WTC11 (cell line): Measurements from ENCODE around the gene NOS3. TPM values are rescaled to one million over a fixed set of nuclear protein-coding genes. Genes with fewer than 3 reads are reported as not detected.
A peak's percentile ranks its signal among the peaks of the same experiment; 100 is the strongest.

ENCODE experiments used
- ATF1 ChIP-seq: sonication (generic); formaldehyde crosslinking; IDR thresholded peaks from 2 replicates; pipeline ENCODE4 v1.8.1; 2023; ENCODE audit warnings: mild to moderate bottlenecking, moderate library complexity, missing genetic modification reagents
- ETV6 ChIP-seq: sonication (generic); formaldehyde crosslinking; IDR thresholded peaks from 2 replicates; pipeline ENCODE4 v1.8.1; 2022; ENCODE audit warnings: mild to moderate bottlenecking, missing genetic modification reagents
- GRHL2 ChIP-seq: fragments of 250-450 bp; sonication (Bioruptor Pico); IDR thresholded peaks from 2 replicates; pipeline ENCODE4 v1.8.0; 2022; ENCODE audit warnings: mild to moderate bottlenecking, moderate library complexity; ENCODE audit not compliant: insufficient replicate concordance, severe bottlenecking
- HMGA2 ChIP-seq: fragments of 250-450 bp; sonication (Bioruptor Pico); IDR thresholded peaks from 2 replicates; pipeline ENCODE4 v1.4.0; 2021; ENCODE audit warnings: mild to moderate bottlenecking, moderate library complexity
- JUN ChIP-seq: sonication (generic); formaldehyde crosslinking; IDR thresholded peaks from 2 replicates; pipeline ENCODE4 v1.8.0; 2023; ENCODE audit warnings: mild to moderate bottlenecking, missing genetic modification reagents
- MYBL2 ChIP-seq: sonication (generic); formaldehyde crosslinking; IDR thresholded peaks from 2 replicates; pipeline ENCODE4 v1.8.1; 2023; ENCODE audit warnings: mild to moderate bottlenecking, moderate library complexity, missing genetic modification reagents
- NR2C2 ChIP-seq: sonication (generic); formaldehyde crosslinking; IDR thresholded peaks from 2 replicates; pipeline ENCODE4 v1.8.0; 2022; ENCODE audit warnings: mild to moderate bottlenecking, missing genetic modification reagents
- SP1 ChIP-seq: sonication (generic); formaldehyde crosslinking; conservative IDR thresholded peaks from 2 replicates; pipeline ENCODE4 v1.8.1; 2022; ENCODE audit warnings: missing genetic modification reagents
- TCF7 ChIP-seq: sonication (generic); formaldehyde crosslinking; IDR thresholded peaks from 2 replicates; pipeline ENCODE4 v1.8.0; 2022; ENCODE audit warnings: mild to moderate bottlenecking, low read depth, missing genetic modification reagents, moderate library complexity
- ZNF219 ChIP-seq: sonication (generic); formaldehyde crosslinking; IDR thresholded peaks from 2 replicates; pipeline ENCODE4 v1.8.0; 2023; ENCODE audit warnings: missing genetic modification reagents, mild to moderate bottlenecking, borderline replicate concordance
- ZNF232 ChIP-seq: sonication (generic); formaldehyde crosslinking; IDR thresholded peaks from 2 replicates; pipeline ENCODE4 v1.8.0; 2022; ENCODE audit warnings: mild to moderate bottlenecking, missing genetic modification reagents
- ZNF317 ChIP-seq: sonication (generic); formaldehyde crosslinking; IDR thresholded peaks from 2 replicates; pipeline ENCODE4 v1.8.1; 2023; ENCODE audit warnings: low read depth, mild to moderate bottlenecking, moderate library complexity, missing genetic modification reagents, borderline replicate concordance
- ZNF416 ChIP-seq: fragments of 250-450 bp; sonication (Bioruptor Pico); IDR thresholded peaks from 2 replicates; pipeline ENCODE4 v1.9.0; 2021; ENCODE audit warnings: mild to moderate bottlenecking, inconsistent platforms
- ZNF423 ChIP-seq: fragments of 250-450 bp; sonication (Bioruptor Pico); IDR thresholded peaks from 2 replicates; pipeline ENCODE4 v2.1.2; 2022; ENCODE audit warnings: mild to moderate bottlenecking, moderate library complexity
- total RNA-seq: library from RNA; stranded (reverse); gene quantifications from 3 replicates; pipeline ENCODE4 v1.2.3, GENCODE V29; 2021
- TF ChIP-seq, protein P1 (sequence below): sonication (generic); formaldehyde crosslinking; IDR thresholded peaks from 2 replicates; pipeline ENCODE4 v1.8.1; 2022; ENCODE audit warnings: low read depth, missing genetic modification reagents, borderline replicate concordance
- TF ChIP-seq, protein P2 (sequence below): sonication (generic); formaldehyde crosslinking; conservative IDR thresholded peaks from 2 replicates; pipeline ENCODE4 v1.8.1; 2023; ENCODE audit warnings: mild to moderate bottlenecking, low read depth, missing genetic modification reagents, moderate library complexity
- TF ChIP-seq, protein P3 (sequence below): fragments of 250-450 bp; sonication (Bioruptor Pico); IDR thresholded peaks from 2 replicates; pipeline ENCODE4 v1.9.0; 2021; ENCODE audit warnings: mild to moderate bottlenecking
- TF ChIP-seq, protein P4 (sequence below): sonication (generic); formaldehyde crosslinking; IDR thresholded peaks from 2 replicates; pipeline ENCODE4 v1.8.1; 2023; ENCODE audit warnings: mild to moderate bottlenecking, missing genetic modification reagents, moderate library complexity
- TF ChIP-seq, protein P5 (sequence below): sonication (generic); formaldehyde crosslinking; IDR thresholded peaks from 2 replicates; pipeline ENCODE4 v1.8.1; 2023; ENCODE audit warnings: mild to moderate bottlenecking, missing genetic modification reagents
- TF ChIP-seq, protein P6 (sequence below): sonication (generic); formaldehyde crosslinking; IDR thresholded peaks from 2 replicates; pipeline ENCODE4 v1.8.0; 2023; ENCODE audit warnings: missing genetic modification reagents, mild to moderate bottlenecking, borderline replicate concordance
- TF ChIP-seq, protein P7 (sequence below): sonication (generic); formaldehyde crosslinking; IDR thresholded peaks from 2 replicates; pipeline ENCODE4 v1.8.0; 2022; ENCODE audit warnings: mild to moderate bottlenecking, missing genetic modification reagents
- TF ChIP-seq, protein P8 (sequence below): fragments of 250-450 bp; sonication (Bioruptor Pico); conservative IDR thresholded peaks from 2 replicates; pipeline ENCODE4 v1.9.0; 2021; ENCODE audit warnings: mild to moderate bottlenecking
- TF ChIP-seq, protein P9 (sequence below): sonication (generic); formaldehyde crosslinking; IDR thresholded peaks from 2 replicates; pipeline ENCODE4 v1.8.1; 2023; ENCODE audit warnings: mild to moderate bottlenecking, missing genetic modification reagents, moderate library complexity

Gene NOS3
- total RNA-seq, 1 experiment from 2014 or later: 6.6 TPM

DNA sequence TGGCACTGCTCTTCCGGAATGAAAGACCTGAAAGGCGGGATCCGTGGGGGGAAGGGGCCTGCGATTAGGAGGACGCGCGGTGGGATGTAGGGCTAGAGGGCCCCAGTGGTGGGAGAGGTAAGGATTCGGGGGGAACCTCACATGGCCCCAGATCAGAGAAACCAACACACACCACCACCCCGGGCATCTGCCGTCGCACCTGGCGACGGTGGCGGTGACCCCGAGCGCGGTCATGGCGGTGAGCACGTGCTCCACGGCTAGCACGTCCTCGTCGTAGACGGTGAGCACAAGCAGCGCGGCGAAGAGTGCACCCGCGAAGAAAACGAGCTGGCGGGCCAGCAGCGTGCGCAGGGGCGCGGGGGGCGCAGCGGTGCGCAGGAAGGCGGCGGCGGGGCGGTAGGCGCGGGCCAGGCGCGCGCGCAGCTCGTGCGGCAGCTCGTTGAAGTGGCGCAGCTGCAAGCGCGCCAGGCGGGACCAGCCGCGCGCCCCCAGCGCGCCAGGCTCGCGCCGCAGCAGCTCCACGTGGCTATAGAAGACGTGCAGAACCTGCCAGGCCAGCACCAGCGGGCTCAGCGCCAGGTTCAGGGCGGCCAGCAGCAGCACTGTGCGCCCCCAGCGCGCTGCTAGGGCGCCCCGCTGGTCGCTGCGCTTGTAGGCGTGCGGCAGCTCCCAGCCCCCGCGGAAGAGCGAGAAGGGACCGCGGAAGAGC, 27.8 kb downstream of the NOS3 start (continued):
- TF ChIP-seq, protein P1, sequence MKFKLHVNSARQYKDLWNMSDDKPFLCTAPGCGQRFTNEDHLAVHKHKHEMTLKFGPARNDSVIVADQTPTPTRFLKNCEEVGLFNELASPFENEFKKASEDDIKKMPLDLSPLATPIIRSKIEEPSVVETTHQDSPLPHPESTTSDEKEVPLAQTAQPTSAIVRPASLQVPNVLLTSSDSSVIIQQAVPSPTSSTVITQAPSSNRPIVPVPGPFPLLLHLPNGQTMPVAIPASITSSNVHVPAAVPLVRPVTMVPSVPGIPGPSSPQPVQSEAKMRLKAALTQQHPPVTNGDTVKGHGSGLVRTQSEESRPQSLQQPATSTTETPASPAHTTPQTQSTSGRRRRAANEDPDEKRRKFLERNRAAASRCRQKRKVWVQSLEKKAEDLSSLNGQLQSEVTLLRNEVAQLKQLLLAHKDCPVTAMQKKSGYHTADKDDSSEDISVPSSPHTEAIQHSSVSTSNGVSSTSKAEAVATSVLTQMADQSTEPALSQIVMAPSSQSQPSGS: peak; percentile 84; the same call in 1 of the 2 replicates
- TF ChIP-seq GRHL2 (no peak), ZNF232 (CRISPR knock-in tag) (peak; percentile 99), SP1 (CRISPR knock-in tag) (peak; percentile 92), TCF7 (CRISPR knock-in tag) (peak; percentile 99), ETV6 (peak; percentile 100), NR2C2 (CRISPR knock-in tag) (peak; percentile 88), ZNF219 (peak; percentile 97), ATF1 (peak; percentile 89; the same call in 1 of the 2 replicates), ZNF416 (CRISPR knock-in tag) (0 out of 2 replicates have a peak, but pooled peaks have one; percentile 41), ZNF423 (CRISPR knock-in tag) (no peak), ZNF317 (CRISPR knock-in tag) (peak; percentile 80), MYBL2 (CRISPR knock-in tag) (peak; percentile 98), JUN (CRISPR knock-in tag) (peak; percentile 98), HMGA2 (no peak)
- TF ChIP-seq, protein P2, sequence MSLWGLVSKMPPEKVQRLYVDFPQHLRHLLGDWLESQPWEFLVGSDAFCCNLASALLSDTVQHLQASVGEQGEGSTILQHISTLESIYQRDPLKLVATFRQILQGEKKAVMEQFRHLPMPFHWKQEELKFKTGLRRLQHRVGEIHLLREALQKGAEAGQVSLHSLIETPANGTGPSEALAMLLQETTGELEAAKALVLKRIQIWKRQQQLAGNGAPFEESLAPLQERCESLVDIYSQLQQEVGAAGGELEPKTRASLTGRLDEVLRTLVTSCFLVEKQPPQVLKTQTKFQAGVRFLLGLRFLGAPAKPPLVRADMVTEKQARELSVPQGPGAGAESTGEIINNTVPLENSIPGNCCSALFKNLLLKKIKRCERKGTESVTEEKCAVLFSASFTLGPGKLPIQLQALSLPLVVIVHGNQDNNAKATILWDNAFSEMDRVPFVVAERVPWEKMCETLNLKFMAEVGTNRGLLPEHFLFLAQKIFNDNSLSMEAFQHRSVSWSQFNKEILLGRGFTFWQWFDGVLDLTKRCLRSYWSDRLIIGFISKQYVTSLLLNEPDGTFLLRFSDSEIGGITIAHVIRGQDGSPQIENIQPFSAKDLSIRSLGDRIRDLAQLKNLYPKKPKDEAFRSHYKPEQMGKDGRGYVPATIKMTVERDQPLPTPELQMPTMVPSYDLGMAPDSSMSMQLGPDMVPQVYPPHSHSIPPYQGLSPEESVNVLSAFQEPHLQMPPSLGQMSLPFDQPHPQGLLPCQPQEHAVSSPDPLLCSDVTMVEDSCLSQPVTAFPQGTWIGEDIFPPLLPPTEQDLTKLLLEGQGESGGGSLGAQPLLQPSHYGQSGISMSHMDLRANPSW: no peak
- TF ChIP-seq, protein P3, sequence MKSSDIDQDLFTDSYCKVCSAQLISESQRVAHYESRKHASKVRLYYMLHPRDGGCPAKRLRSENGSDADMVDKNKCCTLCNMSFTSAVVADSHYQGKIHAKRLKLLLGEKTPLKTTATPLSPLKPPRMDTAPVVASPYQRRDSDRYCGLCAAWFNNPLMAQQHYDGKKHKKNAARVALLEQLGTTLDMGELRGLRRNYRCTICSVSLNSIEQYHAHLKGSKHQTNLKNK (CRISPR knock-in tag): no peak
- TF ChIP-seq, protein P4, sequence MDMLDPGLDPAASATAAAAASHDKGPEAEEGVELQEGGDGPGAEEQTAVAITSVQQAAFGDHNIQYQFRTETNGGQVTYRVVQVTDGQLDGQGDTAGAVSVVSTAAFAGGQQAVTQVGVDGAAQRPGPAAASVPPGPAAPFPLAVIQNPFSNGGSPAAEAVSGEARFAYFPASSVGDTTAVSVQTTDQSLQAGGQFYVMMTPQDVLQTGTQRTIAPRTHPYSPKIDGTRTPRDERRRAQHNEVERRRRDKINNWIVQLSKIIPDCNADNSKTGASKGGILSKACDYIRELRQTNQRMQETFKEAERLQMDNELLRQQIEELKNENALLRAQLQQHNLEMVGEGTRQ (CRISPR knock-in tag): peak; percentile 60
- TF ChIP-seq, protein P5, sequence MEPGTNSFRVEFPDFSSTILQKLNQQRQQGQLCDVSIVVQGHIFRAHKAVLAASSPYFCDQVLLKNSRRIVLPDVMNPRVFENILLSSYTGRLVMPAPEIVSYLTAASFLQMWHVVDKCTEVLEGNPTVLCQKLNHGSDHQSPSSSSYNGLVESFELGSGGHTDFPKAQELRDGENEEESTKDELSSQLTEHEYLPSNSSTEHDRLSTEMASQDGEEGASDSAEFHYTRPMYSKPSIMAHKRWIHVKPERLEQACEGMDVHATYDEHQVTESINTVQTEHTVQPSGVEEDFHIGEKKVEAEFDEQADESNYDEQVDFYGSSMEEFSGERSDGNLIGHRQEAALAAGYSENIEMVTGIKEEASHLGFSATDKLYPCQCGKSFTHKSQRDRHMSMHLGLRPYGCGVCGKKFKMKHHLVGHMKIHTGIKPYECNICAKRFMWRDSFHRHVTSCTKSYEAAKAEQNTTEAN (CRISPR knock-in tag): peak; percentile 99
- TF ChIP-seq, protein P6, sequence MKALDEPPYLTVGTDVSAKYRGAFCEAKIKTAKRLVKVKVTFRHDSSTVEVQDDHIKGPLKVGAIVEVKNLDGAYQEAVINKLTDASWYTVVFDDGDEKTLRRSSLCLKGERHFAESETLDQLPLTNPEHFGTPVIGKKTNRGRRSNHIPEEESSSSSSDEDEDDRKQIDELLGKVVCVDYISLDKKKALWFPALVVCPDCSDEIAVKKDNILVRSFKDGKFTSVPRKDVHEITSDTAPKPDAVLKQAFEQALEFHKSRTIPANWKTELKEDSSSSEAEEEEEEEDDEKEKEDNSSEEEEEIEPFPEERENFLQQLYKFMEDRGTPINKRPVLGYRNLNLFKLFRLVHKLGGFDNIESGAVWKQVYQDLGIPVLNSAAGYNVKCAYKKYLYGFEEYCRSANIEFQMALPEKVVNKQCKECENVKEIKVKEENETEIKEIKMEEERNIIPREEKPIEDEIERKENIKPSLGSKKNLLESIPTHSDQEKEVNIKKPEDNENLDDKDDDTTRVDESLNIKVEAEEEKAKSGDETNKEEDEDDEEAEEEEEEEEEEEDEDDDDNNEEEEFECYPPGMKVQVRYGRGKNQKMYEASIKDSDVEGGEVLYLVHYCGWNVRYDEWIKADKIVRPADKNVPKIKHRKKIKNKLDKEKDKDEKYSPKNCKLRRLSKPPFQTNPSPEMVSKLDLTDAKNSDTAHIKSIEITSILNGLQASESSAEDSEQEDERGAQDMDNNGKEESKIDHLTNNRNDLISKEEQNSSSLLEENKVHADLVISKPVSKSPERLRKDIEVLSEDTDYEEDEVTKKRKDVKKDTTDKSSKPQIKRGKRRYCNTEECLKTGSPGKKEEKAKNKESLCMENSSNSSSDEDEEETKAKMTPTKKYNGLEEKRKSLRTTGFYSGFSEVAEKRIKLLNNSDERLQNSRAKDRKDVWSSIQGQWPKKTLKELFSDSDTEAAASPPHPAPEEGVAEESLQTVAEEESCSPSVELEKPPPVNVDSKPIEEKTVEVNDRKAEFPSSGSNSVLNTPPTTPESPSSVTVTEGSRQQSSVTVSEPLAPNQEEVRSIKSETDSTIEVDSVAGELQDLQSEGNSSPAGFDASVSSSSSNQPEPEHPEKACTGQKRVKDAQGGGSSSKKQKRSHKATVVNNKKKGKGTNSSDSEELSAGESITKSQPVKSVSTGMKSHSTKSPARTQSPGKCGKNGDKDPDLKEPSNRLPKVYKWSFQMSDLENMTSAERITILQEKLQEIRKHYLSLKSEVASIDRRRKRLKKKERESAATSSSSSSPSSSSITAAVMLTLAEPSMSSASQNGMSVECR (CRISPR knock-in tag): peak; percentile 99
- TF ChIP-seq, protein P7, sequence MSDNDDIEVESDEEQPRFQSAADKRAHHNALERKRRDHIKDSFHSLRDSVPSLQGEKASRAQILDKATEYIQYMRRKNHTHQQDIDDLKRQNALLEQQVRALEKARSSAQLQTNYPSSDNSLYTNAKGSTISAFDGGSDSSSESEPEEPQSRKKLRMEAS: peak; percentile 100
- TF ChIP-seq, protein P8, sequence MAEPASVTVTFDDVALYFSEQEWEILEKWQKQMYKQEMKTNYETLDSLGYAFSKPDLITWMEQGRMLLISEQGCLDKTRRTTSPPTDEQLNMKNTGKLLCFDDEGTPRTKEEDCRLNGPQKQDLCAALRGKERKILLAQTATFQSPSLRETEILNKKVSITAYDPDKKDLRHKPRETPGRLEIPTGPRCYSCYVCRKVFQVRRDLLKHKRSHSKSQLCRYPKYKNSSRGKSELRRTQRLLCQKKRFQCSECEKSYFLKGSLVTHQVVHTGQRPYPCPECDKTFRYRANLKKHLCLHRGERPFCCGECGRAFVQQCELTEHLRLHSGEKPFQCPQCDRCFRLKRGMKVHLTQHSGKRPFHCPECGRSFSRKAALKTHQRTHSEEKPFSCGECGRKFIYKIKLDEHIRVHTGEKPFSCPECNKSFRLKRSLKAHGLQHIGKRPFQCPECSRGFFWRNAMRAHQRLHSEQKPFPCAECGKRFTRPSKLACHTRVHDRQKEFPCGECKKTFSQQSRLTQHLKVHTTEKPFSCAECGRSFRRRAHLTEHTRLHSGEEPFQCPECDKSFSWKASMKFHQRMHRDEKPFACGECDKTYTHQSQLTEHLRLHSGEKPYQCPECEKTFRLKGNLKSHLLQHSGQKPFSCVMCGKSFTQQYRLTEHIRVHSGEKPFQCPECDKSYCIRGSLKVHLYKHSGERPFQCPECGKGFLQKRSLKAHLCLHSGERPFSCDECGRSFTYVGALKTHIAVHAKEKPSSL (CRISPR knock-in tag): no peak
- TF ChIP-seq, protein P9, sequence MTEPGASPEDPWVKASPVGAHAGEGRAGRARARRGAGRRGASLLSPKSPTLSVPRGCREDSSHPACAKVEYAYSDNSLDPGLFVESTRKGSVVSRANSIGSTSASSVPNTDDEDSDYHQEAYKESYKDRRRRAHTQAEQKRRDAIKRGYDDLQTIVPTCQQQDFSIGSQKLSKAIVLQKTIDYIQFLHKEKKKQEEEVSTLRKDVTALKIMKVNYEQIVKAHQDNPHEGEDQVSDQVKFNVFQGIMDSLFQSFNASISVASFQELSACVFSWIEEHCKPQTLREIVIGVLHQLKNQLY: peak; percentile 89
